HG03378 (cell line): Measurements from ENCODE around the gene AMBP.

Experiments
- ATAC-seq: cut with Tn5 transposase; IDR thresholded peaks from one replicate; pipeline ENCODE4 v1.9.1; 2021; ENCODE audit warnings: mild to moderate bottlenecking, moderate library complexity; ENCODE audit not compliant: unreplicated experiment

AMBP gene

GRCh38 chr9:114015607-114016006, 62.5 kb downstream of the AMBP start:
- ATAC-seq, result no peak

DNA sequence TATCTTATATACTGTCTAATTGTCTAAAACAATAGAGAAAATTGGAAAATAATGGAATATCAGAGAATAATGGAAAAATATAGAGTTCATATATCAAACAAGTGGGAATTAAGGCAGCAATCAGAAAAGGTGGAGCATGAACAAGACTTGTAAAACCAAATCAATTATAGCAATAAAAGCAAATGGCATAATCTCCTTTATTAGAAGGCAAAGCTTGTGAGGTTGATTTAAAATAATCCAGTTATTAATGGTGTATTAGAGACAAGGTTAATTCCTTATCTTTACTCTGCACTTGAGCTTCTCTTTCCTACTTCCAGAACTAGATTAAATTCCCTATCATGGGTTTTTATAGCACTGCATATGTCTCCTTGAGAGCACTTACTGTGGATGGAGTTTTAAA, 64.1 kb downstream of the AMBP start:
- ATAC-seq, result no peak

DNA sequence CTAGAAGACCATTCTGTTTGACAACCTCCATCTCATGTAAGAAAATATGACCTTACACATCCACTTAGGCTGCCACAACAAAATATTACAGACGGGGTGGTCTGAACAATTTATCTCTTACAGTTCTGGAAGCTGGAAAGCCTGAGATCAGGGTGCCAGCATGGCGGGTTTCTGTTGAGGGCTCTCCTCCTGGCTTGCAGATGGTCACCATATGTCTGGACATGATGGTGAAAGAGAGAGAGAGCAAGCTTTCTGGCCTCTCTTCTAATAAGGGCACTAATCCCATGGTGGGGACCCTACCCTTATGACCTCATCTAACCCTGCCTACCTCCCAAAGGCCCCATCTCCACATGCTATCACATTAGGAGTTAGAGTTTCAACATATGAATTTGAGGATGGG, 66.0 kb downstream of the AMBP start:
- no peak for ATAC-seq

GRCh38 chr9:114011313-114011712, 66.8 kb downstream of the AMBP start:
- ATAC-seq, result no peak
